Calu3 (cell line): Measurements from ENCODE around the gene DLG2. TPM values are rescaled to one million over a fixed set of nuclear protein-coding genes. Genes with fewer than 3 reads are reported as not detected.

ENCODE experiments used
- BruUV-seq: library from RNA; stranded (reverse); fragments of 400-500 nt; replicated peaks from 2 replicates; lab custom pipeline; 2021; lab: Mats Ljungman, UMichigan
- CTCF ChIA-PET: fragments of 300-600 bp; sonication (Branson Sonifier 250); formaldehyde crosslinking; loops from one replicate; lab custom pipeline; 2022; ENCODE audit warnings: antibody characterized with exemption; lab: Charles Lee
- DNase-seq: peaks from one replicate; pipeline ENCODE4 v3.0.0; 2022
- H3K27ac Mint-ChIP-seq: one replicate; pipeline ENCODE4 v1.8.0; 2022; ENCODE audit warnings: mixed read lengths; ENCODE audit not compliant: unreplicated experiment
- H3K27me3 Mint-ChIP-seq: one replicate; pipeline ENCODE4 v1.8.0; 2022; ENCODE audit warnings: mixed read lengths; ENCODE audit not compliant: unreplicated experiment
- H3K36me3 Mint-ChIP-seq: one replicate; pipeline ENCODE4 v1.8.0; 2022; ENCODE audit warnings: mild to moderate bottlenecking, moderate library complexity, mixed read lengths; ENCODE audit not compliant: insufficient read depth, unreplicated experiment
- H3K4me1 Mint-ChIP-seq: one replicate; pipeline ENCODE4 v1.8.0; 2022; ENCODE audit warnings: mild to moderate bottlenecking, low read depth, mixed read lengths; ENCODE audit not compliant: unreplicated experiment
- H3K4me3 Mint-ChIP-seq: one replicate; pipeline ENCODE4 v1.8.0; 2022; ENCODE audit warnings: mild to moderate bottlenecking, low read depth, moderate library complexity, mixed read lengths; ENCODE audit not compliant: unreplicated experiment
- H3K9me3 Mint-ChIP-seq: one replicate; pipeline ENCODE4 v1.8.0; 2022; ENCODE audit warnings: low read depth, mixed read lengths; ENCODE audit not compliant: unreplicated experiment
- intact Hi-C: fragments of 100-400 bp; cut with micrococcal nuclease; formaldehyde crosslinking; loops from one replicate; pipeline ENCODE4 v1.10.0; 2022; ENCODE audit not compliant: unreplicated experiment
- total RNA-seq: library from RNA; stranded (reverse); gene quantifications from 2 replicates; pipeline ENCODE4 v1.2.3, GENCODE V29; 2022
- TF ChIP-seq, protein P1 (sequence below): fragments of 200-600 bp; IDR thresholded peaks from one replicate; pipeline ENCODE4 v1.8.0; 2022; ENCODE audit warnings: antibody characterized with exemption; ENCODE audit not compliant: unreplicated experiment

Gene DLG2
- total RNA-seq, 1 experiment from 2014 or later = 0.71 TPM

DNA sequence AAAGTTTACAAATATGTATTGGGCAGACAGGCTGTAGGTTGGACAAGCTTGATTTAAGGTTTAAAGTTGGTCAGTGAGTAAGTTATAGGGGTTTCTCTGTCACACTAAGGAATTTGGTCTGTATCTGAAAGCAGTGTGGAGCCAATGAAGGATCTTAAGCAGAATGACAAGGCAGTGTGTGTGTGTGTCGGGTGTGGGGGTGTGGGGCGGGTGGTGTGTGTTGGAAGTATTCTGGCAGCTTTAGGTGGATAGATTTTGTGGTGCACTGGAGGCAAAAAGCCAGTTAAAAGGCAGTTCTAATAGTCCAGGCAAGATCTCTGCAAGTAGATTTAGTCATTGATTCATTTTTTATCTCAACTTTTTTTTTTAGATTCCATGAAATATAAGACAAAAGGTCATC lies 1334.2 kb downstream of the DLG2 start:
- Mint-ChIP-seq H3K9me3 (no peaks in the 10 kb centered on the region), H3K27ac (no peak overlapping the region), H3K36me3 (no peaks in the 10 kb centered on the region), H3K4me1 (no peaks in the 10 kb centered on the region), H3K4me3 (no peak overlapping the region), H3K27me3 (no peaks in the 10 kb centered on the region)
- no peak for DNase-seq
- CTCF ChIA-PET = no interaction called here
- TF ChIP-seq, protein P1, sequence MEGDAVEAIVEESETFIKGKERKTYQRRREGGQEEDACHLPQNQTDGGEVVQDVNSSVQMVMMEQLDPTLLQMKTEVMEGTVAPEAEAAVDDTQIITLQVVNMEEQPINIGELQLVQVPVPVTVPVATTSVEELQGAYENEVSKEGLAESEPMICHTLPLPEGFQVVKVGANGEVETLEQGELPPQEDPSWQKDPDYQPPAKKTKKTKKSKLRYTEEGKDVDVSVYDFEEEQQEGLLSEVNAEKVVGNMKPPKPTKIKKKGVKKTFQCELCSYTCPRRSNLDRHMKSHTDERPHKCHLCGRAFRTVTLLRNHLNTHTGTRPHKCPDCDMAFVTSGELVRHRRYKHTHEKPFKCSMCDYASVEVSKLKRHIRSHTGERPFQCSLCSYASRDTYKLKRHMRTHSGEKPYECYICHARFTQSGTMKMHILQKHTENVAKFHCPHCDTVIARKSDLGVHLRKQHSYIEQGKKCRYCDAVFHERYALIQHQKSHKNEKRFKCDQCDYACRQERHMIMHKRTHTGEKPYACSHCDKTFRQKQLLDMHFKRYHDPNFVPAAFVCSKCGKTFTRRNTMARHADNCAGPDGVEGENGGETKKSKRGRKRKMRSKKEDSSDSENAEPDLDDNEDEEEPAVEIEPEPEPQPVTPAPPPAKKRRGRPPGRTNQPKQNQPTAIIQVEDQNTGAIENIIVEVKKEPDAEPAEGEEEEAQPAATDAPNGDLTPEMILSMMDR = no peak
- intact Hi-C loops = no loop called here
- BruUV-seq = no TSS peak

DNA sequence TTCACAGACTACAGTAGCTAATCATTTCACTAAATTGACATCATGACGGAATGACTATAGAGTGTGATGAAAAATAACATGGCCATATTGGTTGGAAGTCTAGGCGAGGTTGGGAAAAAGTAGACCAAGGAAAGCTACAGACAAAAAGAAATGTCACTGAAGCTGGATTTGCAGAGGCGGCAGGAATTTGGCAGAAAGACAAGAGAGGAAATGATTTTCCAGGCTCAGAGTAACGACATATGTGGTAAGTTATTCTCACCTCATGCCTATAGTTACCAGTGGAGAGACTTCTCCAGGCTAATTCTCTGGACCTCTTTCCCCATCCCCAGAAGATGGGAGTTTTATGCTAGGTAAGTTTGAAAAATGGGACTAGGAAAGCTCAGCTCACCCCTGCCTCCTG lies 1335.1 kb downstream of the DLG2 start:
- Mint-ChIP-seq H3K36me3 (no peaks in the 10 kb centered on the region), H3K4me3 (no peak overlapping the region), H3K27me3 (no peaks in the 10 kb centered on the region), H3K4me1 (no peaks in the 10 kb centered on the region), H3K9me3 (no peaks in the 10 kb centered on the region), H3K27ac (no peak overlapping the region)
- TF ChIP-seq, protein P1 = no peak
- CTCF ChIA-PET = no interaction called here
- no TSS peak for BruUV-seq
- DNase-seq = no peak
- intact Hi-C loops = no loop called here

DNA sequence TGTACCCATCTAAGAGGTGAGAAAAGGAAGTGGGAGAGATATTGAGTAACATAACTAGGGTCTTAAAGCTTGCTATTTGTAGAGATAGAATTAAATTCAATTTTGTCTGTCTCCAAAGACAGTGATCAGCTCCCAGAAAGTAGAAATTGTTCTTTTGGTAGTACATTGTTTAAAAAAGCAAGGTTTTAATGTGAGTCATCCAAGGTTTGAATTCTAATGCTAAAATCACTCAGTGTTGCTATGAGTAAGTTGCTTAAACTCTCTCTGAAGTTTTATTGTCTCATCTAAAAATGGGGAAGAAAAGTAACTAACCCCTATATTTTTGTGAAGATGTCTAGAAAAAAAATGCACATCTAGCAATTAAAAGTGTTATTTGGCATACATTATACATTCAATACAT lies 1336.5 kb downstream of the DLG2 start:
- Mint-ChIP-seq H3K27me3 (no peaks in the 10 kb centered on the region), H3K4me1 (no peaks in the 10 kb centered on the region), H3K9me3 (no peaks in the 10 kb centered on the region), H3K36me3 (no peaks in the 10 kb centered on the region), H3K27ac (no peak overlapping the region), H3K4me3 (no peak overlapping the region)
- CTCF ChIA-PET = interaction anchor here (0.5 kb wide), 1 partner anchor 39 kb away, joined by 9 read pairs; no protein-coding TSS in a partner anchor
- no TSS peak for BruUV-seq
- no peak for DNase-seq
- intact Hi-C loops = no loop called here
- TF ChIP-seq, protein P1 = no peak

DNA sequence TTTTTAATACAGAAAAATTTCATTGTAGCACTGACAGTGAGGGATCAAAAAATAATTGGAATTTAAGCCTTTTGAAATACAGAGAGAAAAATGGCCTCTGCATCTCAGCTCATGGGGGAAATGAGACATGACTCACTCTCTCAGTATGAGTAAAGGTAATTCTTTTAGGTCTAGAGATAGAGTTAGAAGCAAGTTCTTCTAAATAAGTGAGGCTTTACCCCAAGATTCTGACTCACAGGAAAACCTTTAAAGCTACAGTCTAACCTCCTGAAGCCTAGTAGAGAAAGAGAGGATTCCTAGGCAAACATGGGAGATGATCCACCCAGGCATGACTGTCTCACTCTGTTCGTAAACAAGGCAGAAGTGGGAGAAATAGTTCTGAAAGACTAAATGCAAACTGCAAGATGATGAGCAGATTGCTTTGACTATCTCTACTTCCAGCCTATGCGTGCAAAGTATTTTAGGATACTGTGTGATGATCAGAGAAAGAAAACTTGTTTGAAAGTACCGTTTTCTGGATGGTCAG lies 1337.7 kb downstream of the DLG2 start:
- no peaks in the 10 kb centered on the region for H3K27me3 Mint-ChIP-seq
- H3K4me1 Mint-ChIP-seq = no peaks in the 10 kb centered on the region
- H3K36me3 Mint-ChIP-seq = no peaks in the 10 kb centered on the region
- no peak overlapping the region for H3K27ac Mint-ChIP-seq
- no TSS peak for BruUV-seq
- TF ChIP-seq, protein P1 = no peak
- DNase-seq = no peak
- no peaks in the 10 kb centered on the region for H3K9me3 Mint-ChIP-seq
- CTCF ChIA-PET = no interaction called here
- intact Hi-C loops = no loop called here
- no peak overlapping the region for H3K4me3 Mint-ChIP-seq
